ENCODE measurements around the gene PANK2.

DNA sequence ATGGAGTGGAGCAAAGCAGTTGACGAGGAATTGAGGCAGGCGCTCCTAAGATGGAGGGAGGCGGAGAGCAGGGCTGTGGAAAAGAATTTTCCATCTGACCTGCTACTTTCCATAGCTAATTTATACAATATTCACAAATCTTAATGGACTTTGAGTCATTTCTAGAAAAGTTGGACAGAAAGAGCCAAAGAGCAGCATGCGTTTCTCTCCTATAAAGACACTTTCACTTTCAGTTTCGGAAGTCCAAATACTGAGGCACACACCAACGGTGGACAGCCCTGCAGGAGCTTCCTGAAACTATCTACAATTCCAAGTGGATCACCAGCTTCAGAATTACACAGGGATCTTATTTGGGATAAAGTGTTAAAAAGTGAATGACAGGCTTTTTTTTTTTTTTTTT lies 43.5 kb downstream of the PANK2 start:
- TF ChIP-seq, protein P1, sequence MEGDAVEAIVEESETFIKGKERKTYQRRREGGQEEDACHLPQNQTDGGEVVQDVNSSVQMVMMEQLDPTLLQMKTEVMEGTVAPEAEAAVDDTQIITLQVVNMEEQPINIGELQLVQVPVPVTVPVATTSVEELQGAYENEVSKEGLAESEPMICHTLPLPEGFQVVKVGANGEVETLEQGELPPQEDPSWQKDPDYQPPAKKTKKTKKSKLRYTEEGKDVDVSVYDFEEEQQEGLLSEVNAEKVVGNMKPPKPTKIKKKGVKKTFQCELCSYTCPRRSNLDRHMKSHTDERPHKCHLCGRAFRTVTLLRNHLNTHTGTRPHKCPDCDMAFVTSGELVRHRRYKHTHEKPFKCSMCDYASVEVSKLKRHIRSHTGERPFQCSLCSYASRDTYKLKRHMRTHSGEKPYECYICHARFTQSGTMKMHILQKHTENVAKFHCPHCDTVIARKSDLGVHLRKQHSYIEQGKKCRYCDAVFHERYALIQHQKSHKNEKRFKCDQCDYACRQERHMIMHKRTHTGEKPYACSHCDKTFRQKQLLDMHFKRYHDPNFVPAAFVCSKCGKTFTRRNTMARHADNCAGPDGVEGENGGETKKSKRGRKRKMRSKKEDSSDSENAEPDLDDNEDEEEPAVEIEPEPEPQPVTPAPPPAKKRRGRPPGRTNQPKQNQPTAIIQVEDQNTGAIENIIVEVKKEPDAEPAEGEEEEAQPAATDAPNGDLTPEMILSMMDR (IDR thresholded peaks at IDR 0.05): no peak
- TF ChIP-seq POLR2A (IDR thresholded peaks at IDR 0.05): no peak
- TF ChIP-seq EP300 (IDR thresholded peaks at IDR 0.05): no peak
- TF ChIP-seq POLR2AphosphoS5 (IDR thresholded peaks at IDR 0.05): no peak

Measured in suprapubic skin (tissue), 4 donors.